Endothelial cell of umbilical vein (primary cell): ENCODE measurements around the gene HOXA3. TPM values are rescaled to one million over a fixed set of nuclear protein-coding genes. Genes with fewer than 3 reads are reported as not detected.

Experiments
- BruUV-seq: library from RNA; stranded (reverse); fragments of 400-500 nt; replicated peaks from 2 replicates; lab custom pipeline; 2021; lab: Mats Ljungman, UMichigan
- CTCF ChIA-PET: fragments of 300-600, 350-600 bp; sonication (Branson Sonifier 250); formaldehyde crosslinking; loops from one replicate; lab custom pipeline; 2021; ENCODE audit warnings: antibody characterized with exemption, inconsistent platforms; lab: Charles Lee
- POLR2A ChIA-PET: fragments of 300-600, 350-600 bp; sonication (Branson Sonifier 250); formaldehyde crosslinking; loops from one replicate; lab custom pipeline; 2021; ENCODE audit warnings: antibody characterized with exemption, inconsistent platforms; lab: Charles Lee
- DNase-seq: peaks from one replicate; pipeline ENCODE4 v3.0.0-alpha.2; 2011; ENCODE audit warnings: low read depth, low spot score
- FAIRE-seq: peaks from 2 replicates; lab custom pipeline; 2011; peaks lifted over from hg19 to GRCh38; lab: Jason Lieb, UNC
- H2AFZ ChIP-seq: 2 replicates; pipeline ENCODE4 v1.6.0; 2012; ENCODE audit warnings: low read depth, low read length, control low read depth, inconsistent platforms
- H3K27ac ChIP-seq: 2 replicates; pipeline ENCODE4 v1.5.1; 2011; ENCODE audit warnings: low read depth, mild to moderate bottlenecking, control low read depth, low read length, moderate library complexity; ENCODE audit not compliant: insufficient read depth
- H3K27me3 ChIP-seq, 2 experiments: 2 replicates each; pipeline versions ENCODE4 v1.6.0 to v1.6.1; 2011; ENCODE audit warnings: low read length in 2 of 2, mixed read lengths in 1 of 2; ENCODE audit not compliant: control insufficient read depth in 2 of 2, insufficient read depth in 2 of 2
- H3K36me3 ChIP-seq, 2 experiments: 2 replicates in 1 of 2; 3 replicates in 1 of 2; pipeline ENCODE4 v1.5.1; 2011; ENCODE audit warnings: low read length in 2 of 2, mild to moderate bottlenecking in 1 of 2, moderate library complexity in 1 of 2; ENCODE audit not compliant: control insufficient read depth in 2 of 2, insufficient read depth in 2 of 2; ENCODE audit errors: extremely low read depth in 1 of 2
- H3K4me1 ChIP-seq: 3 replicates; pipeline ENCODE4 v1.5.1; 2011; ENCODE audit warnings: mild to moderate bottlenecking, low read length; ENCODE audit not compliant: control insufficient read depth, insufficient read depth; ENCODE audit errors: extremely low read depth
- H3K4me2 ChIP-seq: 2 replicates; pipeline ENCODE4 v1.6.1; 2011; ENCODE audit warnings: low read length, control low read depth, mixed read lengths; ENCODE audit not compliant: insufficient read depth
- H3K4me3 ChIP-seq, 3 experiments: fragments of 200-600 bp in 1 of 3; sonication (generic), shearing (Covaris generic) in 1 of 3; replicated peaks in 1 of 3; 2 replicates each; pipeline ENCODE4 v1.5.1; 2011 to 2016; ENCODE audit warnings: control low read depth in 3 of 3, low read length in 3 of 3, mild to moderate bottlenecking in 2 of 3, inconsistent platforms in 1 of 3, low read depth in 1 of 3, moderate library complexity in 1 of 3; ENCODE audit not compliant: insufficient read depth in 1 of 3
- H3K79me2 ChIP-seq: 2 replicates; pipeline ENCODE4 v1.6.0; 2012; ENCODE audit warnings: low read length, inconsistent platforms; ENCODE audit not compliant: control insufficient read depth, insufficient read depth
- H3K9ac ChIP-seq: replicated peaks from 2 replicates; pipeline ENCODE3; 2011; ENCODE audit warnings: low read length, control low read depth; ENCODE audit not compliant: insufficient read depth; ENCODE audit errors: extremely low read depth
- H3K9me1 ChIP-seq: replicated peaks from 3 replicates; pipeline ENCODE4 v1.6.0; 2011; ENCODE audit warnings: mild to moderate bottlenecking, low read length; ENCODE audit not compliant: control insufficient read depth, insufficient read depth; ENCODE audit errors: extremely low read depth
- H3K9me3 ChIP-seq: replicated peaks from 2 replicates; pipeline ENCODE4 v1.5.1; 2012; ENCODE audit warnings: low read length, inconsistent platforms; ENCODE audit not compliant: control insufficient read depth, insufficient read depth
- H4K20me1 ChIP-seq: replicated peaks from 2 replicates; pipeline ENCODE3; 2011; ENCODE audit warnings: mild to moderate bottlenecking, low read length; ENCODE audit not compliant: control insufficient read depth, insufficient read depth; ENCODE audit errors: extremely low read depth
- EZH2 ChIP-seq: IDR thresholded peaks from 2 replicates; pipeline ENCODE4 v1.6.1; 2012; ENCODE audit warnings: borderline replicate concordance, low read depth, mild to moderate bottlenecking, moderate library complexity, low read length, inconsistent platforms; ENCODE audit not compliant: severe bottlenecking
- JUN ChIP-seq: IDR thresholded peaks from 2 replicates; pipeline ENCODE4 v1.6.1; 2011; ENCODE audit warnings: borderline replicate concordance, low read depth; ENCODE audit not compliant: insufficient read length, insufficient read depth
- dilution Hi-C: fragments of 300-500 bp; cut with MboI; formaldehyde crosslinking; loops from one replicate; pipeline ENCODE4 v1.15.0; 2019; ENCODE audit warnings: low sequenced_read_pairs; ENCODE audit not compliant: extremely low pct_ligation_motif_present
- intact Hi-C: fragments of 100-400 bp; cut with micrococcal nuclease; formaldehyde crosslinking; loops from one replicate; pipeline ENCODE4 v1.10.0; 2022
- polyA plus RNA-seq, 4 experiments: library from polyadenylated mRNA; depleted of rRNA in 3 of 4; stranded (reverse) in 3 of 4; unstranded in 1 of 4; fragments of >200 nt; gene quantifications; 2 replicates each; pipeline versions ENCODE4 v1.2.1 to v1.2.3, GENCODE V29; 2011 to 2012; ENCODE audit warnings: missing spikeins in 1 of 4
- total RNA-seq: library from RNA; stranded (reverse); gene quantifications from 2 replicates; pipeline ENCODE4 v1.2.3, GENCODE V29; 2021

Gene HOXA3
- total and polyA plus RNA-seq, 2 donors (not counting 3 experiments of a cell fraction or from before 2014, with no cell fraction given), result 4.7 to 14.0 TPM

GRCh38 chr7:27199849-27200760 is 47.7 kb upstream of the HOXA3 start, which contains the start of gene HOXA13:
HOXA13 (minus strand) TSS chr7:27200091; CDS start chr7:27200077, 14 bp downstream.
- POLR2A ChIA-PET, result no interaction called here
- peaks cover 75 to 94% of the 10 kb centered on the region in 2 experiments for H3K27me3 ChIP-seq
- no peak for TF ChIP-seq JUN
- peak; percentile 53 for TF ChIP-seq EZH2

More at GRCh38 chr7:27199849-27200760, 47.7 kb upstream of the HOXA3 start, which contains the start of gene HOXA13:
- Histone ChIP-seq H4K20me1 (no peaks in the 10 kb centered on the region), H3K9me3 (no peaks in the 10 kb centered on the region), H3K4me2 (peak within 1 kb of the TSS; percentile 75), H3K27ac (no peak within 1 kb of the TSS), H3K79me2 (no peaks in the 10 kb centered on the region), H3K9me1 (no peaks in the 10 kb centered on the region), H3K36me3 (no peaks in the 10 kb centered on the region), H3K9ac (no peak within 1 kb of the TSS), H3K4me1 (peaks cover 18% of the 10 kb centered on the region), H3K4me3 (peak within 1 kb of the TSS; percentile 19 to 47 (median 34)), H2AFZ (peak within 1 kb of the TSS; percentile 75)
- dilution Hi-C loops, result no loop called here
- intact Hi-C loops, result loop anchor here (1.0 to 2.0 kb wide), 2 partner anchors 39 to 376 kb away; no protein-coding TSS in a partner anchor
- CTCF ChIA-PET, result interaction anchor here (0.7 to 2.9 kb wide), 18 partner anchors 9 to 896 kb away, joined by 3 to 24 read pairs (median 4); partner anchors contain the start of gene HOXA11
- no TSS peak for BruUV-seq
- peak; percentile 40 for FAIRE-seq
- DNase-seq, result no peak
